GM23248 (cell line): ENCODE measurements around the gene RAE1. TPM values are rescaled to one million over a fixed set of nuclear protein-coding genes. Genes with fewer than 3 reads are reported as not detected.

Source experiments
- DNase-seq: peaks from one replicate; pipeline ENCODE4 v3.0.0-alpha.2; 2015
- H2AFZ ChIP-seq: fragments of 200-600 bp; sonication (generic); 2 replicates; pipeline ENCODE4 v1.6.1; 2016; ENCODE audit warnings: antibody characterized with exemption
- H3F3A ChIP-seq: fragments of 200-600 bp; sonication (generic); 2 replicates; pipeline ENCODE4 v1.6.1; 2016; ENCODE audit warnings: mild to moderate bottlenecking, antibody characterized with exemption, mixed run types; ENCODE audit not compliant: insufficient read depth
- H3K27ac ChIP-seq: fragments of 200-600 bp; sonication (generic); 2 replicates; pipeline ENCODE4 v1.5.1; 2016; ENCODE audit warnings: mild to moderate bottlenecking
- H3K27me3 ChIP-seq: fragments of 200-600 bp; sonication (generic); replicated peaks from 2 replicates; pipeline ENCODE4 v1.6.1; 2016; ENCODE audit warnings: mild to moderate bottlenecking; ENCODE audit not compliant: insufficient read depth
- H3K36me3 ChIP-seq: fragments of 200-600 bp; sonication (generic); 2 replicates; pipeline ENCODE4 v1.6.1; 2016; ENCODE audit warnings: low read depth, mild to moderate bottlenecking
- H3K4me1 ChIP-seq: fragments of 200-600 bp; sonication (generic); 2 replicates; pipeline ENCODE4 v1.6.1; 2016; ENCODE audit warnings: mild to moderate bottlenecking; ENCODE audit not compliant: insufficient read depth
- H3K4me2 ChIP-seq: fragments of 200-600 bp; sonication (generic); one replicate; pipeline ENCODE4 v1.6.1; 2016; ENCODE audit warnings: mild to moderate bottlenecking; ENCODE audit not compliant: unreplicated experiment
- H3K4me3 ChIP-seq: fragments of 200-600 bp; sonication (generic); 2 replicates; pipeline ENCODE4 v1.5.1; 2016; ENCODE audit warnings: mild to moderate bottlenecking
- H3K79me2 ChIP-seq: fragments of 200-600 bp; sonication (generic); 2 replicates; pipeline ENCODE4 v1.6.1; 2016; ENCODE audit warnings: mild to moderate bottlenecking; ENCODE audit not compliant: insufficient read depth
- H3K9ac ChIP-seq: fragments of 200-600 bp; sonication (generic); 2 replicates; pipeline ENCODE4 v1.6.1; 2016; ENCODE audit warnings: mild to moderate bottlenecking
- H3K9me2 ChIP-seq: fragments of 200-600 bp; sonication (generic); 2 replicates; pipeline ENCODE4 v1.6.1; 2016; ENCODE audit warnings: mixed run types, mild to moderate bottlenecking, moderate library complexity; ENCODE audit not compliant: insufficient read depth
- H3K9me3 ChIP-seq: fragments of 200-600 bp; sonication (generic); one replicate; pipeline ENCODE4 v1.6.1; 2017; ENCODE audit warnings: low read depth
- H4K20me1 ChIP-seq: fragments of 200-600 bp; sonication (generic); 2 replicates; pipeline ENCODE4 v1.6.0; 2016; ENCODE audit not compliant: insufficient read depth
- EZH2 ChIP-seq: fragments of 200-600 bp; sonication (generic); IDR thresholded peaks from 2 replicates; pipeline ENCODE4 v1.6.1; 2018; ENCODE audit warnings: antibody characterized with exemption, mild to moderate bottlenecking; ENCODE audit not compliant: insufficient read depth, poor library complexity, severe bottlenecking
- EZH2phosphoT487 ChIP-seq: fragments of 200-600 bp; sonication (generic); IDR thresholded peaks from 2 replicates; pipeline ENCODE4 v1.6.1; 2018; ENCODE audit warnings: antibody characterized with exemption, moderate library complexity, mild to moderate bottlenecking, low read depth; ENCODE audit not compliant: insufficient read depth
- WGBS, 2 experiments: methylation state at CpG; one replicate each; pipeline ENCODE4 v1.1.6; 2015 to 2017; ENCODE audit warnings: low lambda C conversion rate in 2 of 2, low coverage in 1 of 2; ENCODE audit errors: missing lambda C conversion rate in 2 of 2; 5-methylcytosine and 5-hydroxymethylcytosine counted together
- in situ Hi-C: fragments of 300-500 bp; cut with MboI; formaldehyde crosslinking; loops from 2 replicates; pipeline ENCODE4 v1.15.0; 2020
- polyA plus RNA-seq: library from polyadenylated mRNA; unstranded; fragments of >200 nt; fragmentation: Nextera tagmentation; extraction: Ambion mirVana; gene quantifications from 2 replicates; pipeline ENCODE4 v1.2.1, GENCODE V29; 2016
- total RNA-seq: library from RNA; depleted of rRNA; stranded (reverse); fragments of >200 nt; shearing (Covaris generic); gene quantifications from 2 replicates; pipeline ENCODE4 v1.2.3, GENCODE V29; 2014

RAE1 gene
- total and polyA plus RNA-seq, 2 experiments from 2014 or later = 34.7 to 54.8 TPM

- in situ Hi-C loops = no loop called here
- no peaks in the 10 kb centered on the region for H3K27me3 ChIP-seq
- H3K36me3 ChIP-seq = no peaks in the 10 kb centered on the region
- H3K4me1 ChIP-seq = no peaks in the 10 kb centered on the region
- H3K27ac ChIP-seq = no peak overlapping the region
- H3K9me3 ChIP-seq = no peaks in the 10 kb centered on the region
- WGBS, 2 experiments = 83 to 86% methylated on average over 15 of the region's 15 CpGs
- no peak overlapping the region for H2AFZ ChIP-seq
- no peak overlapping the region for H3K4me2 ChIP-seq
- no peaks in the 10 kb centered on the region for H3K79me2 ChIP-seq
- no peak overlapping the region for H3K9ac ChIP-seq
- no peaks in the 10 kb centered on the region for H4K20me1 ChIP-seq
- TF ChIP-seq EZH2 (no peak), EZH2phosphoT487 (no peak)
- H3K4me3 ChIP-seq = no peak overlapping the region
- H3K9me2 ChIP-seq = no peaks in the 10 kb centered on the region
- DNase-seq = no peak
- H3F3A ChIP-seq = no peaks in the 10 kb centered on the region
These were observed 59.4 kb downstream of the RAE1 start for GRCh38 chr20:57410398-57410920.

GRCh38 chr20:57410924-57411323 lies 59.9 kb downstream of the RAE1 start:
- H3K9me2 ChIP-seq = no peaks in the 10 kb centered on the region
- no peak overlapping the region for H3K9ac ChIP-seq
- H3K9me3 ChIP-seq = no peaks in the 10 kb centered on the region
- no peaks in the 10 kb centered on the region for H3K79me2 ChIP-seq
- DNase-seq = no peak
- no peak overlapping the region for H2AFZ ChIP-seq
- H3K4me3 ChIP-seq = no peak overlapping the region
- WGBS, 2 experiments = 87 to 97% methylated on average over 5 of the region's 5 CpGs
- TF ChIP-seq EZH2 = no peak
- no peak for TF ChIP-seq EZH2phosphoT487
- H4K20me1 ChIP-seq = no peaks in the 10 kb centered on the region
- no peak overlapping the region for H3K27ac ChIP-seq
- H3K27me3 ChIP-seq = no peaks in the 10 kb centered on the region
- in situ Hi-C loops = no loop called here
- no peaks in the 10 kb centered on the region for H3K36me3 ChIP-seq
- no peak overlapping the region for H3K4me2 ChIP-seq
- no peaks in the 10 kb centered on the region for H3F3A ChIP-seq
- no peaks in the 10 kb centered on the region for H3K4me1 ChIP-seq

GRCh38 chr20:57411406-57412283 lies 60.6 kb downstream of the RAE1 start:
- no peaks in the 10 kb centered on the region for H3K27me3 ChIP-seq
- WGBS, 2 experiments = 74 to 79% methylated on average over 30 to 31 of the region's 31 CpGs
- H3K79me2 ChIP-seq = no peaks in the 10 kb centered on the region
- no peak overlapping the region for H3K4me3 ChIP-seq
- H3K9me2 ChIP-seq = no peaks in the 10 kb centered on the region
- DNase-seq = no peak
- no peaks in the 10 kb centered on the region for H3F3A ChIP-seq
- H3K9me3 ChIP-seq = no peaks in the 10 kb centered on the region
- H3K36me3 ChIP-seq = no peaks in the 10 kb centered on the region
- H3K27ac ChIP-seq = no peak overlapping the region
- TF ChIP-seq EZH2phosphoT487 (no peak), EZH2 (no peak)
- no peaks in the 10 kb centered on the region for H4K20me1 ChIP-seq
- H3K4me1 ChIP-seq = no peaks in the 10 kb centered on the region
- H3K9ac ChIP-seq = no peak overlapping the region
- H2AFZ ChIP-seq = no peak overlapping the region
- no peak overlapping the region for H3K4me2 ChIP-seq
- in situ Hi-C loops = no loop called here

- Histone ChIP-seq H3K79me2 (no peaks in the 10 kb centered on the region), H3K4me1 (no peaks in the 10 kb centered on the region), H3K9ac (no peak overlapping the region), H2AFZ (no peak overlapping the region), H3K9me2 (no peaks in the 10 kb centered on the region), H3K27ac (no peak overlapping the region), H3K27me3 (0 out of 2 replicates have a peak, but pooled peaks cover under 1% of the 10 kb centered on the region), H3K4me3 (no peak overlapping the region), H4K20me1 (no peaks in the 10 kb centered on the region), H3K36me3 (no peaks in the 10 kb centered on the region), H3K9me3 (no peaks in the 10 kb centered on the region), H3K4me2 (no peak overlapping the region), H3F3A (no peaks in the 10 kb centered on the region)
- 89 to 92% methylated on average over 8 of the region's 8 CpGs for WGBS, 2 experiments
- no peak for DNase-seq
- in situ Hi-C loops = no loop called here
- TF ChIP-seq EZH2phosphoT487 (no peak), EZH2 (no peak)
These were observed 61.4 kb downstream of the RAE1 start for GRCh38 chr20:57412347-57413029.
